ENCODE results near the gene DUSP16.
"Not testable (repeated sequence)": the region's sequence is repeated elsewhere in the genome, so short reads cannot be mapped to it uniquely, and the experiment has no call there.

Gene DUSP16

GRCh38 chr12:12583510-12584178, 21.0 kb upstream of the DUSP16 start:
- in situ Hi-C loops (cut with MboI; ENCODE audit: low sequenced_read_pairs) = no loop called here

GRCh38 chr12:12582895-12583303, 20.2 kb upstream of the DUSP16 start:
- in situ Hi-C loops (cut with MboI; ENCODE audit: low sequenced_read_pairs) = no loop called here

- in situ Hi-C loops (cut with MboI; ENCODE audit: low sequenced_read_pairs) = no loop called here
Measured at GRCh38 chr12:12582193-12582881, 19.7 kb upstream of the DUSP16 start.

- in situ Hi-C loops (cut with MboI; ENCODE audit: low sequenced_read_pairs) = not testable (repeated sequence)
Measured at GRCh38 chr12:12580716-12581115, 18.1 kb upstream of the DUSP16 start.

- in situ Hi-C loops (cut with MboI; ENCODE audit: low sequenced_read_pairs) = no loop called here
Measured at GRCh38 chr12:12577786-12578185, 15.1 kb upstream of the DUSP16 start.

- in situ Hi-C loops (cut with MboI; ENCODE audit: low sequenced_read_pairs) = loop anchor here (25.0 kb wide), 1 partner anchor 185 kb away; no protein-coding TSS in a partner anchor
Measured at GRCh38 chr12:12572659-12573058, 10.0 kb upstream of the DUSP16 start.

- in situ Hi-C loops (cut with MboI; ENCODE audit: low sequenced_read_pairs) = loop anchor here (25.0 kb wide), 1 partner anchor 179 kb away; no protein-coding TSS in a partner anchor
Measured at GRCh38 chr12:12565971-12566370, 3.3 kb upstream of the DUSP16 start.

GRCh38 chr12:12564911-12565310, 2.2 kb upstream of the DUSP16 start:
- in situ Hi-C loops (cut with MboI; ENCODE audit: low sequenced_read_pairs) = loop anchor here (25.0 kb wide), 1 partner anchor 178 kb away; no protein-coding TSS in a partner anchor

GRCh38 chr12:12563290-12563928, 746 bp upstream of the DUSP16 start:
- in situ Hi-C loops (cut with MboI; ENCODE audit: low sequenced_read_pairs) = loop anchor here (25.0 kb wide), 1 partner anchor 176 kb away; no protein-coding TSS in a partner anchor

- in situ Hi-C loops (cut with MboI; ENCODE audit: low sequenced_read_pairs) = loop anchor here (25.0 kb wide), 1 partner anchor 175 kb away; no protein-coding TSS in a partner anchor
Measured at GRCh38 chr12:12562016-12562483, 613 bp downstream of the DUSP16 start.

- in situ Hi-C loops (cut with MboI; ENCODE audit: low sequenced_read_pairs) = loop anchor here (25.0 kb wide), 1 partner anchor 174 kb away; no protein-coding TSS in a partner anchor
Measured at GRCh38 chr12:12561371-12562015, 1.2 kb downstream of the DUSP16 start.

GRCh38 chr12:12560587-12561370, 1.9 kb downstream of the DUSP16 start:
- in situ Hi-C loops (cut with MboI; ENCODE audit: low sequenced_read_pairs) = loop anchor here (25.0 kb wide), 1 partner anchor 173 kb away; no protein-coding TSS in a partner anchor

GRCh38 chr12:12559719-12560296, 2.9 kb downstream of the DUSP16 start:
- in situ Hi-C loops (cut with MboI; ENCODE audit: low sequenced_read_pairs) = loop anchor here (25.0 kb wide), 1 partner anchor 173 kb away; no protein-coding TSS in a partner anchor

GRCh38 chr12:12558291-12558690, 4.4 kb downstream of the DUSP16 start:
- in situ Hi-C loops (cut with MboI; ENCODE audit: low sequenced_read_pairs) = loop anchor here (25.0 kb wide), 1 partner anchor 171 kb away; no protein-coding TSS in a partner anchor

GRCh38 chr12:12557733-12558132, 4.9 kb downstream of the DUSP16 start:
- in situ Hi-C loops (cut with MboI; ENCODE audit: low sequenced_read_pairs) = loop anchor here (25.0 kb wide), 1 partner anchor 170 kb away; no protein-coding TSS in a partner anchor

GRCh38 chr12:12555656-12556055, 7.0 kb downstream of the DUSP16 start:
- in situ Hi-C loops (cut with MboI; ENCODE audit: low sequenced_read_pairs) = loop anchor here (25.0 kb wide), 1 partner anchor 168 kb away; no protein-coding TSS in a partner anchor

- in situ Hi-C loops (cut with MboI; ENCODE audit: low sequenced_read_pairs) = loop anchor here (25.0 kb wide), 1 partner anchor 166 kb away; no protein-coding TSS in a partner anchor
Measured at GRCh38 chr12:12553208-12553785, 9.4 kb downstream of the DUSP16 start.

GRCh38 chr12:12551115-12551514, 11.5 kb downstream of the DUSP16 start:
- in situ Hi-C loops (cut with MboI; ENCODE audit: low sequenced_read_pairs) = loop anchor here (25.0 kb wide), 1 partner anchor 164 kb away; no protein-coding TSS in a partner anchor

- in situ Hi-C loops (cut with MboI; ENCODE audit: low sequenced_read_pairs) = loop anchor here (25.0 kb wide), 1 partner anchor 163 kb away; no protein-coding TSS in a partner anchor
Measured at GRCh38 chr12:12550277-12550676, 12.4 kb downstream of the DUSP16 start.

Data from HL-60/S4 treated with retinoic acid at 250 ng/mL for 4 days and 3 days (cell line).